ENCODE measurements around the gene ARMH4.

DNA sequence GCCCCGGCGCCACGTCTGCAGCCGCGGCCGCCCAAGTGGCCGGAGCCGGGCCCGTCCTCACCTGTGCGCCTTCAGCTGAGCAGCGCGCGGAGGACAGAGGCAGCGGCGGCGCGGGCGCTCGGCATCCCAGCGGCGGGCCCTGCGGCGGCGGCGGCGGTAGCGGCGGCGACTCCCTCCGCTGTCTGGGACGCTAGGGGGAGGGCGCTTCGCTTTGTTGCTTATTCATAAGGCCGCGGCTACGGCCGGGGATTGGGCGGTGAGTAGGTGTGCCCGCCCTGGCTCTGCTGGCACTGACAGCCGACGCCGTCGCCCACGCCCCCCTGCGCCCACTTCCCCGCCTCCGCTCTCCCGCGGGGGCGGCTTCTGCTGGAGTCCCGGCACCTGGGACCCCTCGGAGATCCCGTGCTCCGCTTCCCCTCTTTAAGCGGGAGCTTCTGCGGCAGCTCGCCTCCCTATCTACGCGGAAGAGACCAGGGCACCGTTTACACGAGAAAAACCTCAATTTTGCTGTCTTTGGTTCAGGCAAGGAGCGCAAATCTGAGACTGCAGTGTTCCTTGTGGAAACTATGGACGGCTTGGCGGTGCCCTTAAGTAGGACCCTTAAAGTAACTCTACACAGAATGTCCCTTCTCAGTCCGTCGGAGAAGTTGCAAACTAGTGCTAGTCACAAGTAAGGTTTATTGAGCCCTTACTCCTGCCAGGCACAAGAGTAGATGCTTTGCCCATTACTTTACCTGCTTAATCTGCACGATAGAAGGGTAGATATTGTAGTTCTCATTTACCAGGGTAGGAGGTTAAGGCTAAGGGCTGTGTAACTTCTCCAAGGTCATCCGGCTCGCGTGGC, at the start of gene ARMH4:
- TF ChIP-seq, protein P1, sequence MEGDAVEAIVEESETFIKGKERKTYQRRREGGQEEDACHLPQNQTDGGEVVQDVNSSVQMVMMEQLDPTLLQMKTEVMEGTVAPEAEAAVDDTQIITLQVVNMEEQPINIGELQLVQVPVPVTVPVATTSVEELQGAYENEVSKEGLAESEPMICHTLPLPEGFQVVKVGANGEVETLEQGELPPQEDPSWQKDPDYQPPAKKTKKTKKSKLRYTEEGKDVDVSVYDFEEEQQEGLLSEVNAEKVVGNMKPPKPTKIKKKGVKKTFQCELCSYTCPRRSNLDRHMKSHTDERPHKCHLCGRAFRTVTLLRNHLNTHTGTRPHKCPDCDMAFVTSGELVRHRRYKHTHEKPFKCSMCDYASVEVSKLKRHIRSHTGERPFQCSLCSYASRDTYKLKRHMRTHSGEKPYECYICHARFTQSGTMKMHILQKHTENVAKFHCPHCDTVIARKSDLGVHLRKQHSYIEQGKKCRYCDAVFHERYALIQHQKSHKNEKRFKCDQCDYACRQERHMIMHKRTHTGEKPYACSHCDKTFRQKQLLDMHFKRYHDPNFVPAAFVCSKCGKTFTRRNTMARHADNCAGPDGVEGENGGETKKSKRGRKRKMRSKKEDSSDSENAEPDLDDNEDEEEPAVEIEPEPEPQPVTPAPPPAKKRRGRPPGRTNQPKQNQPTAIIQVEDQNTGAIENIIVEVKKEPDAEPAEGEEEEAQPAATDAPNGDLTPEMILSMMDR (IDR thresholded peaks at IDR 0.05; ENCODE audit: low read depth, low read length, missing input control) = no peak
- TF ChIP-seq NR2F2 (IDR thresholded peaks at IDR 0.05) = no peak
- no peak for TF ChIP-seq FOXA2 (IDR thresholded peaks at IDR 0.05)
- TF ChIP-seq HNF4G (IDR thresholded peaks at IDR 0.05) = no peak
- TF ChIP-seq RAD21 (IDR thresholded peaks at IDR 0.05) = no peak
- no peak for TF ChIP-seq FOXA1 (IDR thresholded peaks at IDR 0.05)

All from liver (tissue), 3 donors.